Measurements from ENCODE around the gene INTS1.
"Not testable (repeated sequence)": the region's sequence is repeated elsewhere in the genome, so short reads cannot be mapped to it uniquely, and the experiment has no call there.

Gene INTS1

GRCh38 chr7:1447551-1448244 is 56.5 kb downstream of the INTS1 start:
- no peak for DNase-seq (ENCODE audit: low read depth in 3 of 3, low spot score in 1 of 3)

- no peak for DNase-seq (ENCODE audit: low read depth in 3 of 3, low spot score in 1 of 3)
These were observed 57.1 kb downstream of the INTS1 start for GRCh38 chr7:1447112-1447511.

GRCh38 chr7:1446620-1447032 is 57.6 kb downstream of the INTS1 start:
- no peak for DNase-seq (ENCODE audit: low read depth in 3 of 3, low spot score in 1 of 3)

GRCh38 chr7:1446026-1446425 is 58.2 kb downstream of the INTS1 start:
- DNase-seq (ENCODE audit: low read depth in 3 of 3, low spot score in 1 of 3) = not testable (repeated sequence)

DNA sequence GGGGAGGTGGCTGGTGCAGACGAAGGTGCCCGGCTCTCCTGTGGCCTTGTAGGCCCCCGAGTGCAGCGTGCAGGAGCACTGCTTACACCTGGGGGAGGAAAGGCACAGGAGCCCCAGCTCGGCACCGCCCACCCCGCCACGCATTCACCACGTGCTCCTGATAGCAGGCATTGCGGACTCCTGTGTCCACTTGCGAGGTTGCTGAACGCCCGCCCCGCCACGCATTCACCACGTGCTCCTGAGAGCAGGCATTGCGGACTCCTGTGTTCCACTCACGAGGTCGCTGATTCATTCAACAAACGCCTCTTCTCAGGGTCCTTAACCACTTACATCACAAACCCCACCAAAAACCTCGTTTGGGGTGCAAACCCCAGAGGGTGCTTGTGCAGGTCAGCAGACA is 58.8 kb downstream of the INTS1 start:
- no peak for DNase-seq (ENCODE audit: low read depth in 3 of 3, low spot score in 1 of 3)

DNA sequence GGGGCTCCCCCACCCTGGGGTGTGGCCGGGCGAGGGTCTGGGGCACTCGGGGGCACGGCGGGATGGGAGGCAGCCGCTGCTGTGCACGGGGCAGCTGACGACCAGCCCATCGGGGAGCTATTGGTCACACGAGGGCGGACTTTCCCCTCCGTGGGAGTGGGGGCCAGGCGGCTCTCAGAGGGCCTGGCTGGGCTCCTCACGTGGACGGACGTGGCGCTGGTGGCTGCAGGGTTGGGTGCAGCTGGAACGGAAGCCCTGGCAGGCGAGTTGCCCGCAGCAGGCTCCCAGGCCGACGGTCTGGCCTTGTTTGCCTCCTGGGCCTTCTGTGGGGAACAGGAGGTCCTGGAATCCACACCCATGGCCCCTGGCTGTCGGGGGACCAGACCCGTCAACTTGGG is 59.3 kb downstream of the INTS1 start:
- no peak for DNase-seq (ENCODE audit: low read depth in 3 of 3, low spot score in 1 of 3)

DNA sequence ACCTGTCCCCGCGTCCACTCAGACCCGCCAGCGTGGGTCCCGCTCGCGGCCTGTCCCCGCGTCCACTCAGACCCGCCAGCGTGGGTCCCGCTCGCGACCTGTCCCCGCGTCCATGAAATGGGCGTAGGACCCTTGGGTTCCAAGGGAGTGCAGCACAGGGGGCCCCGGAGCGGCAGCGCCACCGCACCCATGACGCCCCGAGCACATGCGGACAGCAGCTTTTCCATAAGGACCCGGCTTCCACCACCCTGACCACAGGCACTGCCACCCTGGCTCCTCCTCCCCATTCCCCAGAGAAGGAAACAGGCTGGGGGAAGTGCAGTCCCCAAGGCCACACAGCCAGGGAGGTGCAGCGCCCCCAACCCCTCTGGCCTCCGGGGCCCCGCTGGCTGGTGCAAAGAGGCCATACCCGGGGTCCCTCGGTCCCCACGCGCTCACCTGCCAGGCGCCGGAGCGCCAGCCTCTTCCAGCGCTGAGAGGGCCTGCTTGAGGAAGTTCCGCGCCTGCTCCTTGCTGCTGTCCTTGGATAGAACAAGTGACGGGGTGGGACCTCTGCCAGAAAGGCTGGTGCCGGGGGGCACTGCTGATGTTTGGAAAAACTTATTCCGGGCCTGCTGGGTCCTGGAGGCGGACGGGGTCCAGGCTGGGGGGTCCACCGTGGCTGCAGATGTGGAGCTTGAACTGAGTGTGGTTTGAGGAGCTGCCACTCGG is 59.8 kb downstream of the INTS1 start:
- no peak for DNase-seq (ENCODE audit: low read depth in 3 of 3, low spot score in 1 of 3)

DNA sequence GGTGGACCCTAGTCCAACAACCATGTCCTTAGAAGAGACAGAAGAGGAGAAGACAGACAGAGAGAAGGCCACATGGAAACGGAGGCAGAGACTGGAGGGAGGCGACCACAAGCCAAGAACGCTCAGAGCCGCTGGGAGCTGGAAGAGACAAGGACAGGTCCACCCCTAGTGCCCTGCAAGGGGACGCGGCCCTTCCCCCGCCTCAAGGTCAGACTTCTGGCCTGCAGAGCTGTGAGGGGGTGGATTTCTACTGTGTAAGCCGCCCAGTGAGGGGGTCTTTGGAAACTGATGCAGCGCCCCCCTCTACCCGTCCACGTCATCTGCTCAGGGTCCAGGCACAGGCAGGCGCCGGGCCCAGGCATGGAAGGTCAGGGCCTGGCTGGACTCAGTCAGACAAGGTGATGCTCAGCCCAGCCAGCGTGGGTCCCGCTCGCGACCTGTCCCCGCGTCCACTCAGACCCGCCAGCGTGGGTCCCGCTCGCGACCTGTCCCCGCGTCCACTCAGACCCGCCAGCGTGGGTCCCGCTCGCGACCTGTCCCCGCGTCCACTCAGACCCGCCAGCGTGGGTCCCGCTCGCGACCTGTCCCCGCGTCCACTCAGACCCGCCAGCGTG is 60.5 kb downstream of the INTS1 start:
- DNase-seq (ENCODE audit: low read depth in 3 of 3, low spot score in 1 of 3) = not testable (repeated sequence)

DNA sequence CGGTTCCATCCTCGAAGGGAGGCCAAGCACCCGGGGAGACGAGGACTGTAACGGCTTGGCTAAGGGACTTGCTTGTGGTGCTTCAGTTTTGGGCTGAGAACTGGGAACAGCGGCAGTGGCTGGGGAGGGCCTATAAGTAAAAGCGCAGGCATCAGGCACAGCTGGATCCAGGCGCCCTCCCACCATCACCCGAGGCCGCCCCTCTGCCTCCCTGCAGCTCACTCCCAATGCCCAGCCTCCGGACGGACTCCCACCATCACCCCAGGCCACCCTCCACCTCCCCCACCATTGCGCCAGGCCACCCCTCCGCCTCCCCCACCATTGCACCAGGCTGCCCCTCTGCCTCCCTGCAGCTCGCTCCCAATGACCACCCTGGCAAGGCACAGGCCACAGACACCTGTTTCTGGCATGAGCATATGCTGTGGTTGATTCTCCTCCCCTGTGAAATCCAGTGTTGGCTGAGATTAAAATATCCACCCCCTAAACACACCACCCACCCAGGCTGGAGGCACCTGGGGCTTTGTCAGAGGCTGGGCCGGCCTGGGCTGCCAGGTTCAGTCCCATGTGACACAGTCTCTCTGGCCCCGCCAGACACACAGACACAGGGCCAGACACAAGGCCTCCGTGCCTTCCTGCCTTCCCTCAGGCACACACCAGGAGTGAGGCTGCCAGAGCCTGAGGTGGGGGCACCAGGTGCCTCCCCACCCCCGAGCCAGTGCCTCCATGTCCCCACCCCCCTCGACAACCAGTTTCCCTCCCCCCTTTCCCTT is 61.6 kb downstream of the INTS1 start:
- DNase-seq (ENCODE audit: low read depth in 3 of 3, low spot score in 1 of 3) = no peak

DNA sequence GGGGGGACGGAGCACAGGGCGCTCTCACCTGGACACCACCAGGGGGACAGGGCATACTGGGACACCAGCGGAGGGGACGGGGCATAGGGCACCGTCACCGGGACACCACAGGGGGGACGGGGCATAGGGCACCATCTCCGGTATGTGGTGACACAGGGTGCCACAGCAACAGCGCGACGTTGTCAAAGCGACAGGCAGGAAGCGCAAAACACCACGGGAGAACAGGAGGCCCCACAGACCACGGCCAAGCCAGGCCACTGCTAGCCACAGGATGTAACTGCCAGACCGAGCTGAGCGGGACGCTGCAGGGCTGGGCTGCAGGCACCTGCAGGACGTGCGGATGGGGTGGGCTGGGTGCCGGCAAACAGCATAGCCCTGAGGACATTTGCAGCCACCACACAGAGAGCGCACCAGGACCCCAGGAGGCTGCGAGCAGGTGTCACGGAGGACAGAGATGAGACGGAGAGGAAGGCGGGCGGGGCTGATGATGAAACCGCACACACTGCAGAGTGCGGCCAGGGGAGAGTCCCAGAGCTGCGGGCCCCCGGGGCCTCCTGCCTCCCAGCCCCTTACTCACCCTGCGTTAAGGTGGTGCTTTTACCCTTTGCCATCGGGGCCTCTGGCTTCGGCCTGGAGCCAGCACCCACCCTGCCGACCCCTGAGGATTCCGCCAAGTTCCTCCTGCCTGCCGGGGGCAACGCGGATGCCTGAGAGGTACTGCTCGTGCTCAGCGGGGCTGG is 62.4 kb downstream of the INTS1 start:
- no peak for DNase-seq (ENCODE audit: low read depth in 3 of 3, low spot score in 1 of 3)

DNA sequence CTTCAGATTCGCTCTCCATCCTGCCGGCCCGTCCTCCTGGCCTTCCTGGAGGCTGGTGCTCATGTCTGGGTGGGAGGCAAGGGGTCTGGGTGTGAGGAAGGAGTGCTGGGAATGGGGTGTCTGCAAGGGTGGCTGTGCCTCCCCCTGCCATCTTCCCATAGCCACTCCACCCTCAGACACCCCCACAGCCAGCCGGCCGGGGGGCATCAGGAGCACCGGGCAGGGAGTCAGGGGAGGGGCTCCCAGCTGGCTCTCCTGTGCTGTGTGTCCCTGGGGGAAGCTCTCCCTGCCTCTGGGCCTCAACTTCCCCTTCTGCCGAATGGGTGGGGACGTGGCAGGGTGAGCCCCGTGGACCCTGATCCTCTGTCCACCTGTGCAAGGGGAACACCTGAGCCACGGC is 63.6 kb downstream of the INTS1 start:
- no peak for DNase-seq (ENCODE audit: low read depth in 3 of 3, low spot score in 1 of 3)

DNA sequence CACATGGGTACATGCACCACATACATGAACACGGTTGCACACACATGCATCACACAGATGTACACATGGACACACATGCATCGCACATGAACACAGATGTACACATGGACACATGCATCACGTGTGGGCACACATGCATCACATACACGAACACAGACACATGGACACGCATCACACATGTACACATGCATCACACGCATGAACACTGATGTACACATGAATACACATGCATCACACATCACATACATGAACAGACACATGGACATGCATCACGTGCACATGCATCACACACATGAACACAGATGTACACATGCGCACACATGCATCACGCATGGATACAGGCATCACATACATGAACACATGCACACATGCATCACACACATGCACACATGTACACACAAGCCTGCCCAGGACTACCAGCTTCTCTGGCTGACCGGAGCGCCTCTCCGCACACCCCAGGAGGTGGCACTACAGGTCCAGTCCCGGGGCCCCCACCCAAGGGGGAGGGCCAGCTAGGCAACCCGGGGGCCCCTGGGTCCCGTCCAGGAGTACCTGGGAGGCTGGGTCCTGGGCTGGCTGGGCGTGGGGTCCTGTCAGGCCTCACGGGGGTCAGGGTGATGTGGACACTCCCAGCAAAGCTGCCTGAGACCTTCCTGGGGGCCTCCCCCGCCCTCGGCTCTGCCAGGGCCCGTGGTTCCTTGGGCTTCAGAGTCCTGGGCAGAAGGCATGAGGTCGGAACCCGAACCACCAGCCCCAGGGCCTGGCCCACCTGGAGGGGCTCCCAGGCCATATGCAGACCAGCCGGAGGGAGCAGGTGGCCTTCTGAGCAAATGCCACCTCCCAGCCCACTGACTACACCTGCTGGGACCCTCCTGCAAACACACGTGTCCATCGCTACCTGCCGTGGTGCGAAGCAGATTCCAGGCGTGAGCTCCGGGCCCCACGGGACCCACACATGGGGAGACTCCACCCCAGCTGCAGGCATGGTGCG is 64.5 kb downstream of the INTS1 start:
- no peak for DNase-seq (ENCODE audit: low read depth in 3 of 3, low spot score in 1 of 3)

GRCh38 chr7:1438821-1439220 is 65.4 kb downstream of the INTS1 start:
- no peak for DNase-seq (ENCODE audit: low read depth in 3 of 3, low spot score in 1 of 3)

DNA sequence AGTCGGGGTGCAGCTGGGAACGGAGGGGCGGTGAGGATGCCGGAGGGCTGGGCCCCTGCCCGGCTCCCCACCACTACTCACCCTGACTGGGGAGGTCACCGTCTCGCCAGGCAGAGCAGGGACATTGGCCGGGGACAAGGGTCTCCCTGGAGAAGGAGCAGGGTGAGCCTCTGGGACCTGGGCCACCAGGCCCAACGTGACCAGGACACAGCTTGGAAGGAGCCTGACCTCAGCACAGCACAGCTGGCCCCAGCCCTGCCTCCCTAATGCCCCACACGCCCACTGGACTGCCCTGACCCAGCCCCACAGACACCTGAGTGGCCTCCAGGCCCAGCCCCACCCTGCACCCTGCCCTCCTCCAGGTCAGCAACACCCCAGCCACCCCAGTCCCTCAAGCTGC is 66.0 kb downstream of the INTS1 start:
- no peak for DNase-seq (ENCODE audit: low read depth in 3 of 3, low spot score in 1 of 3)

DNA sequence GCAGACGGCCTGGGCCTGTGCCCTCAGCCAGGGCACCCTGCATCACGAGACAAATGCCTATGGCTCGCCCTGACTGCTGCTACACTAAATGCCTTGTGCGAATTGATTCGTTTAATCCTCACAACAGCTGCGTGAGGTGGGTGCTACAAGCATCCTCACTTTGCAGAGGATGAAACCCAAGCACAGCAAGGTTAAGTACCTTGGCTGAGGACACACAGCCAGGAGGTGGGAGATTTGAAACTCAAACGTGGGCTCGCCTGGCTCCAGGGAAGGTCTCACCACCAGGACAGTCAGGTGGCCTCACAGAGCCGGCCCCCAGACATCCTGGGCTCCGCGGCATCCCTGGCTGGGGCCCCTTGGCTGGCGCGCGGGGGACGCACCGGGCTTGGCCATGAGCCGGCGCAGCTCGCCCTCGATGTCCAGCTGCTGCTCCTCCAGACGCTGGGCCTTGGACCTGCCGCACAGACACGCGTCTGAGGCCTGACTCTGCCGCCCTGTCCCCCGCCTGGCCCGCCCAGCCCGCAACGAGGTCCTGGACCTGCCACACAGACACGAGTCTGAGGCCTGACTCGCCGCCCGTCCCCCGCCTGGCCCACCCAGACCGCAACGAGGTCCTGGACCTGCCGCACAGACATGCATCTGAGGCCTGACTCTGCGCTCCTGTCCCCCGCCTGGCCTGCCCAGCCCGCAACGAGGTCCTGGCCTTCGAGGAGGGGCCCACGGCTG is 66.9 kb downstream of the INTS1 start:
- DNase-seq (ENCODE audit: low read depth in 3 of 3, low spot score in 1 of 3) = no peak

DNA sequence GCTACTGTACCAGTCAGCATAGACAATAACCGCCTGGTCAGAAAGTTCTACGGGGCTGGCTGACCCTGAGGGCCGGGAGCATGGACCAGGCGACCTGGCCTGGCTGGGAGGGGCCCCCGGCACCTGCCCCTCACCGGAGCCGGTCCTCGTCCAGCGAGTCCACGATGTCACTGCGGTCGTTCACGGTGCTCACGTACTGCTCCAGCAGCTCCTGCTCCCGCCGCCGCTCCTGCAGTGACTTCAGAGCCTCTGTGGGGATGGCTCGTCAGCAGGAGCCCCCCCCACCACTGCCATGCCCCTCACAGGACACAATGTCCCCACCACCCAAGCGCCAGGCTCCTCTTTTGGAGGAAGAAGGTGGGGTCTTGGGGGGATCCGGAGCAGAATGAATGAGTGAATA is 67.6 kb downstream of the INTS1 start:
- DNase-seq (ENCODE audit: low read depth in 3 of 3, low spot score in 1 of 3) = no peak

- no peak for DNase-seq (ENCODE audit: low read depth in 3 of 3, low spot score in 1 of 3)
These were observed 69.1 kb downstream of the INTS1 start for GRCh38 chr7:1434891-1435670.

- DNase-seq (ENCODE audit: low read depth in 3 of 3, low spot score in 1 of 3) = no peak
These were observed 69.9 kb downstream of the INTS1 start for GRCh38 chr7:1434165-1434718.
